CD4-positive, alpha-beta T cell treated with Interleukin-2 at 100 ng/mL for 4 hours (primary cell): ENCODE measurements around the gene USP51.
A peak's percentile ranks its signal among the peaks of the same experiment; 100 is the strongest.
"Not testable (repeated sequence)": the region's sequence is repeated elsewhere in the genome, so short reads cannot be mapped to it uniquely, and the experiment has no call there.

Experiments used
- DNase-seq: peaks from one replicate; pipeline ENCODE4 v3.0.0-alpha.2; 2020; ENCODE audit warnings: low spot score

Gene USP51

GRCh38 chrX:55465108-55465507, 24.5 kb downstream of the USP51 start:
- not testable (repeated sequence) for DNase-seq

DNA sequence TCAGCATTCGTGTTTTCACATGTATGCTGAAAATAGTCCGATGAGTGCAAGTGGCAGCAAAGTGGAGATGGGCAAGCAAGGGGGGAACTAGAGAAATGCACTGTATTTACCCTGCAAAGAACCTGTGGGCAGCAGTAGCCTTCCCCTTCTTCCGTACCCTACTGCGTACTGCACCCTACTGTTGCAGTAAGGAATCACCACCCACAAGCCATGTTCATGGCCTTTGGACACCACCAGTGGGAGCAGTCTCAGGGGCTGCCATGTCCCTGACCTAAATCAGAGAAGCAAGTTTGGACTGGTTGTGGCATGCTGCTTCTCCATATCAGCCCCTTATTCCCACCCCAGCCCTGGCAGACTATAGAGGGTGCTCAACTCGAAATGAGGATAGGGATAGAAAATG, 25.6 kb downstream of the USP51 start:
- DNase-seq: not testable (repeated sequence)

DNA sequence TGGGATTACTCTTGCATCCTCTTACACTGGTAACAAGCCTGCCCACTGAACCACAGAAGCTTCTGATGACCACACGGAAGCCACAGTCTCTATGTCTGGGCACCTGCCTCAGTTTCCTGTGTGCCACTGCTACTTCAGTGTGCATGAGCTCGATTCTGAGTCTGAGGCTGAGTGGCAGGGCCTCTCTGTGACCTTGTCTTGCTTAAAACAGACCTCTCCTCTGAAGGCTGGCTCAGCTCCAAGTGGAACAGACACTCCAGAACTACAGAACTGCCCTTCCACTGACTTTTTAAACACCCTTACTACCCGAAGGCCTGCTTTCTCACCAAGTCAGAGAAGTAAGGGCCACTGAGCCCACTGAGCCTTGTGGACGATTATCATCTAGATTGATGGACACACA, 29.7 kb downstream of the USP51 start:
- not testable (repeated sequence) for DNase-seq

- DNase-seq: not testable (repeated sequence)
Observed at GRCh38 chrX:55459426-55459825, 30.2 kb downstream of the USP51 start.

DNA sequence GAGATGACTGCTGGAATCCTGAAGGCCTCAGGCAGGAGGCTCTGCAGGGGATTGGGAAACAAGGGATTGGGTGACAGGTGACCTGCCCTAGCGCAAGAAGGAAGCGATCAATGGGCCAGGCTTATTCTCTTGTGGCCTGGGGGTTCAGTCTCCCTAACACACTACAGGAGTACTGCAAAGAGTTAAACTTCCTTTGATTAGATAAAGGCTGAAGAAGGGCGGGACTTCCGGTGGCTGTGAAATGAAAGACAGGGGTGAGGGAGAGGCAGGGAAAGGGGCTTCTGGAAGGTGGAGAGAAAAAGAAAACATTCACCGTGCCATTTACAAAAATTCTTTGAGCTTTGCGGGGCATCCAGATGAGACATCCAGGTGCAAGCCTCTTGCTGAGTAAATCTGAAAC, 33.9 kb downstream of the USP51 start:
- not testable (repeated sequence) for DNase-seq

DNA sequence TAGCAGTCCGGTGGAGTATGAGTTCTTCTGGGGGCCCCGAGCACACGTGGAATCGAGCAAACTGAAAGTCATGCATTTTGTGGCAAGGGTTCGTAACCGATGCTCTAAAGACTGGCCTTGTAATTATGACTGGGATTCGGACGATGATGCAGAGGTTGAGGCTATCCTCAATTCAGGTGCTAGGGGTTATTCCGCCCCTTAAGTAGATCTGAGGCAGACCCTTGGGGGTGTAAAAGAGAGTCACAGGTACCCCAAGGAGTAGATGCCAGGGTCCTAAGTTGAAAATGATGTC, 36.9 kb downstream of the USP51 start:
- DNase-seq: no peak

- DNase-seq: peak; percentile 78
Observed at GRCh38 chrX:55451990-55452832, 37.4 kb downstream of the USP51 start, which contains the start of gene MAGEH1. TSS of gene MAGEH1 (plus strand) at chrX:55452127. CDS start at chrX:55452375, 248 bp downstream.

- no peak for DNase-seq
Observed at GRCh38 chrX:55451626-55451989, 38.0 kb downstream of the USP51 start.

DNA sequence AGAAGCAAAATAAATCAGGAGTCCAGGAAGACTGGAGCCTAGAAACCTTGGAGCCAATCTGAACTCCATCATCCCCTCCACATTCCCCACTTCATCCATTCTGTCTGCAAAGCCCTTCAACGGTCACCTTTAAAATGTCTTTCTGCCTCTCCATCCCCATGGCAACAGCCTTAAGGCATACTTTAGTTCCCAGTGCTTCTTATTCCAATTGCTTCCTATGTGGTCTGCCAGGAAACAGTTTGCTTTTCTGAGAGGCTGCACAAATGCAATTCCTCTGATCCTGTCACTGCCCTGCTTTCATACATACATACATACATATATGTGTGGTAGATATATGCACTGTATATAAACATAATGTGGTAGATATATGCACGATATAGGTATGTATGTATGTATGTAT, 38.5 kb downstream of the USP51 start:
- no peak for DNase-seq

- no peak for DNase-seq
Observed at GRCh38 chrX:55450259-55450658, 39.4 kb downstream of the USP51 start.

- not testable (repeated sequence) for DNase-seq
Observed at GRCh38 chrX:55443468-55443867, 46.2 kb downstream of the USP51 start.
